Endothelial cell of umbilical vein (primary cell): Measurements from ENCODE around the gene UBE2D2.
"Not testable (repeated sequence)": the region's sequence is repeated elsewhere in the genome, so short reads cannot be mapped to it uniquely, and the experiment has no call there.

Source experiments
- POLR2A ChIP-seq: IDR thresholded peaks from 2 replicates; pipeline ENCODE4 v1.6.1; 2012; ENCODE audit warnings: low read depth, mild to moderate bottlenecking, control low read depth, low read length
- TF ChIP-seq, protein P1 (sequence below), 2 donors: IDR thresholded peaks; 1 replicate in 1 of 2; 2 replicates in 1 of 2; pipeline ENCODE4 v1.5.1; 2011; ENCODE audit warnings: low read length in 2 of 2, mild to moderate bottlenecking in 2 of 2, moderate library complexity in 2 of 2, control low read depth in 1 of 2, inconsistent platforms in 1 of 2, low read depth in 1 of 2; ENCODE audit not compliant: insufficient read depth in 1 of 2; ENCODE audit errors: extremely low read depth in 1 of 2

DNA sequence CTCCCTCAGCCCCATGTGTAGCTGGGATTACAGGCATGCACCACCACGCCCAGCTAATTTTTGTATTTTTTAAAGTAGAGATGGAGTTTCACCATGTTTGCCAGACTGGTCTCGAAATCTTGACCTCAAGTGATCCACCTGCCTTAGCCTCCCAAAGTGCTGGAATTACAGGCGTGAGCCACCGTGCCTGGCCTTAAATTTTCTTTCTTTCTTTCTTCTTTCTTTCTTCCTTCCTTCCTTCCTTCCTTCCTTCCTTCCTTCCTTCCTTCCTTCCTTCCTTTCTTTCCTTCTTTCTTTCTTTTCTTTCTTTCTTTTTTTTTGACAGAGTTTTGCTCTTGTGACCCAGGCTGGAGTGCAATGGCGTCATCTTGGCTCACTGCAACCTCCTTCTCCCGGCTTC, 14.5 kb upstream of the UBE2D2 start:
- TF ChIP-seq, protein P1, sequence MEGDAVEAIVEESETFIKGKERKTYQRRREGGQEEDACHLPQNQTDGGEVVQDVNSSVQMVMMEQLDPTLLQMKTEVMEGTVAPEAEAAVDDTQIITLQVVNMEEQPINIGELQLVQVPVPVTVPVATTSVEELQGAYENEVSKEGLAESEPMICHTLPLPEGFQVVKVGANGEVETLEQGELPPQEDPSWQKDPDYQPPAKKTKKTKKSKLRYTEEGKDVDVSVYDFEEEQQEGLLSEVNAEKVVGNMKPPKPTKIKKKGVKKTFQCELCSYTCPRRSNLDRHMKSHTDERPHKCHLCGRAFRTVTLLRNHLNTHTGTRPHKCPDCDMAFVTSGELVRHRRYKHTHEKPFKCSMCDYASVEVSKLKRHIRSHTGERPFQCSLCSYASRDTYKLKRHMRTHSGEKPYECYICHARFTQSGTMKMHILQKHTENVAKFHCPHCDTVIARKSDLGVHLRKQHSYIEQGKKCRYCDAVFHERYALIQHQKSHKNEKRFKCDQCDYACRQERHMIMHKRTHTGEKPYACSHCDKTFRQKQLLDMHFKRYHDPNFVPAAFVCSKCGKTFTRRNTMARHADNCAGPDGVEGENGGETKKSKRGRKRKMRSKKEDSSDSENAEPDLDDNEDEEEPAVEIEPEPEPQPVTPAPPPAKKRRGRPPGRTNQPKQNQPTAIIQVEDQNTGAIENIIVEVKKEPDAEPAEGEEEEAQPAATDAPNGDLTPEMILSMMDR (IDR thresholded peaks at IDR 0.05; ENCODE audit: extremely low read depth in 1 of 2, insufficient read depth in 1 of 2, low read depth in 1 of 2, low read length in 2 of 2), result not testable (repeated sequence)
- not testable (repeated sequence) for TF ChIP-seq POLR2A
